HL-60/S4 treated with phorbol 12-myristate 13-acetate at 8.2 ng/mL for 4 days and 3 days (cell line): ENCODE results near the gene FAM171A1.
"Not testable (repeated sequence)": the region's sequence is repeated elsewhere in the genome, so short reads cannot be mapped to it uniquely, and the experiment has no call there.

Experiments
- in situ Hi-C: fragments of 300-500 bp; cut with MboI; formaldehyde crosslinking; loops from 2 replicates; pipeline ENCODE4 v1.15.0; 2022; ENCODE audit warnings: low sequenced_read_pairs

Gene FAM171A1

DNA sequence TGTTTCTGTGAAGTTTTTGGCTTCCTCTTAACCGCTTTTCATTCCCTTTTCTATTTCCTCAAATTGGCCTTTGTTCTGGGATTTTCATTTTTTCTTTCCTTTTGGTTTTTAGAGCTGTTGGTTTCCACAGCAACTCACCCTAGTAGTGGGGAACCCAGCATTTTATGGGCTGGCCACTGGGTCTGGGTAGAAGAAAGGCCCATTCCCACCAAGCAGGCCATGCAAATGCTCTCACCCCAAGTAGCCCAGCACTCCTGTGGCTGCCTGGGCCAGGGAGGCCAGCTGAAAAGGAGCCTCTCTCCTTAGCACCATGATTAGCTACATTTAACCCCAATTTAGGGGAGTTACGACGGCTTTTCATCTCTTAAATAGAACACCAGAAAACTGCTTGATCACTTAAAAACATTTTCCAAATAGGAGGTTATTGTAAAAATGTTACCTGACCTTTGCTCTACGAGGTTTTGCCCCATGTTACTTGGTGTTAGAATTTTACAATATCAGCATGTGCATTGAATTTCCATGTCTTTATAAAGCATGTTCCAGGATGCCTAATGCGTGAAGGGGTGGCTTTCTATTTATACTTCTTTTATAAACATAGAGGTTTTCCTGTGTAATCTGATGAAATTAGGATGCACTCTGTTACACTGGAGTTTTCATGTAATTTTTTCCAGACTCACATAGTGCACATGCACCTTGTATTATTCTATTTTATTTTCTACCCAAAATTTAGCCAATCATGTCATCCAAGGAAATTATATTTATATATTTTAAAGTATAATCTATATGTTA lies 75.4 kb downstream of the FAM171A1 start:
- in situ Hi-C loops: no loop called here

DNA sequence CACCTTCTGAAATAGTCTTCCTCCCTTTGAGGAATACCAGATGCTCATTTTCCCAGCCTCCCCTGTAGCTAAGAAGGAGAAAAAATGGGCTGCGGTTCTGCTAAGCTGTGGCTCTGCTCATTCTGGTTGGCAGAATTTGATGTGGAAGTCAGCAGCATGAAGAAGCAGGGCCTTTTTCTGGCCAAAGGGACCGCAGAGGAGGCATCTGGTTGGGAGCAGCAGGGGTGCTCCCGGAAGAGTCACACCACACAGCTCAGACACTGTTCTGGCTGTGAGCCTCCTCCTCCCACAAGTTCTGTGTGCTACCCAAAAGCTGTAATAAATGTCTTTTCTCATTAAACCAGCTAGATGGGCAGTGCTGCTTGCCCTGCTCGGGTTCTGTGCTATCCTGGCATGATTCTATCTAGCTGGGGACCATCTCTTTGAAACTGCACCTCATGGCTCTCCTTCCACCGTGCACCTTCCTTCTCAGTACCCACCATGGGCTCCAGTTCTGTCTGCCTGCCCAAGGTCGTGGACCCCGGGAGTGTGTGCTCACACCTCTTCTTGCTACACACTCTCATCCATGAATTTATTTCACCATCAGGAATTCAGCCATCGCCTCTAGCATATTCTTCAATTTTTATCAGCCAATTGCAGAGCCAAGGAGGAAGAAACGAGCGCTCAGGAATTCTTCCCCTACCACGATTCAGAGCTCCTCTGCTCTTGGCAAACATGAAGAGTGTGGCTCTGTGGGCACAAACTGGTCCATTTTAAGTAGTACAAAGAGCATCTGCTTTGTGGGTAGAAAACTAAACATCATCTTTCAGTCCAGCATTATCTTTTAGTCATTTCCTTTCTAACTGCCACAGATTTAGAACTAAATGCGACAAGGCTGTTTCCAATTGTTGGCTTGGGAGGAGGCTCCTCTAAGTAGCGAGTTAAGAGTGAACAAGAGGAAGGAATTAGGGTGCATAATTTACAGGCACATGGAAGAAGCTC lies 76.9 kb downstream of the FAM171A1 start:
- in situ Hi-C loops: no loop called here

DNA sequence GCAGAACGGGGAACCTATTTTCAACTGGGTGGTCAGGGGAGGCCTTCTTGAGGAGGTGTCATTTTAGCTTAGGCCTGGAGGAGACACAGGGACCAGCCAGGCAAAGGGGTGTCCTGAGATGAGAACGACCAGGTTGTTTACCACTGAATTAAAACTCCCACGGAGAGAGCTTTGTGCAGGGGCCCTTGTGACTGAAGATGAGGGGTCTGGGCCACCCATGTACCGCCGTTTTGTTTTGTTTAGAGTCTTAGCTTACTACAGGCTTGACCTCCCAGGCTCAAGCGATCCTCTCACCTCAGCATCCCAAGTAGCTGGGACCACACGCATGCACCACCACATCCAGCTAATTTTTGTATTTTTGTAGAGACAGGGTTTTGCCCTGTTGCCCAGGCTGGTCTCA lies 80.4 kb downstream of the FAM171A1 start:
- in situ Hi-C loops: no loop called here

DNA sequence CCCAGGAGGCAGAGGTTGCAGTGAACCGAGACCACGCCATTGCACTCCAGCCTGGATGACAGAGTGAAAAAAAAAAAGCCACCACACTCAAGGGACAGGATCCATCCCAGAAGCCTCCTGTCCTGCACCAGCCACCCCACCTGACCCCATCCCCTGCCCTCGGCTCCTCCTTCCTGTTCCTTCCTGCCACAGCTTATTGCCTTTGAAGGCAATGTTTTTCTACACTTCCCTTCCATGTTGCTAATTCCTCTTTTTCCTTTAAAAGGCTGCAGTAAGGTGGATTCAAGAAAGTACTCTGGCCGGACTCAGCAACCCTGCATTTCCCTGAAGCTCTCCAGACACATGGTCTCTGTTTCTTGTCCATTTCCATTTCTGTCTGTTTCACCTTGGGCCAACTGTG lies 80.9 kb downstream of the FAM171A1 start:
- in situ Hi-C loops: no loop called here

DNA sequence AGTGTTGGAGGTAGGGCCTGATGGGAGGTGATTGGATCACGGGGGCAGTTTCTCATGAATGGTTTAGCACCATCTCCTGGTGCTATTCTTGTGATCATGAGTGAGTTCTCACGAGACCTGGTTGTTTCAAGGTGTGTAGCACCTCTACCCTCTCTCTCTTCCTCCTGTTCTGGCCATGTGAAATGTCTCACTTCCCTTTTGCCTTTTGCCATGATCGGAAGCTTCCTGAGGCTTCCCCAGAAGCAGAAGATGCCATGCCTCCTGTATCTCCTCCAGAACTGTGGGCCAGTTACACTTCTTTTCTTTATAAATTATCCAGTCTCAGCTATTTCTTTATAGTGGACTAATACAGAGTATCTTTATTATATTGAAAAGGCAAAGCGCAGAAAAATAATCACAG lies 90.1 kb downstream of the FAM171A1 start:
- in situ Hi-C loops: no loop called here

DNA sequence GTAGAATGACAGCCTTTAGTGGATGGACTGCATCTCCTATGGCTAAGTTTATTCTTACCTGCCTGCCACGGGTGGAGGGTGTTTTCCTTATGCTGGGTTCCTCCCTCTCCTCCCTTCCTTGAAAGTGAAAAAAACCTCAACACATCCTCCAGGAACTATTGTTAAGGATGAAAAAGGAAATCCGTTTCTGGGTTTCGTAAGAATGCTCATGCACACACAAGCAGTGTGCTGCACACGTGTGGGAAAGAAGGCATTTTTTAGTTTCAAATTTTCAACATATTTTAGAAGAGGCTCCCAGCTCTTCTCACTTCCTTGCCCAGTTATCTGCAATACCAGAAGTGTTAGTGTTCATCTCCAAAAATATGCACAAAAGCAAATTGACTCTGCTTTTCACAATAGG lies 90.6 kb downstream of the FAM171A1 start:
- in situ Hi-C loops: no loop called here

DNA sequence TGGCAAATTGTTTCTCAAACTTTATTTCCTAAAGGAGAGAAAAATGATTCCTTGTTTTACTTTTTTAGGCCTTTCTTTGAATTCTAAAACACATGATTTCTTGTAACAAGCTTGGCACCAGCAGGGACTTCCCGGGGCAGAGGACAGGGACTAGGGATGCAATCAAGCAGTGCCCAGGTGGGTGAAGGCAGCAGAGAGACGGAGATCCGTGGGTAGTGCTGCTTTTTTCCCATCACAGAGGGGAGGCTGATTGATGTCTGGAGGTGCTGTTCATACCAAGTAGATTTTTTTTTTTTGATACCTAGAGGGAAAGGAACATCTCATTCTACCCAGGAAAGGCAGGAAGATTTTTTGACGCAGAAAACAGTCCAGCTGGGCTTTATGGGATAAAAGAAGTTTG lies 91.9 kb downstream of the FAM171A1 start:
- in situ Hi-C loops: no loop called here

DNA sequence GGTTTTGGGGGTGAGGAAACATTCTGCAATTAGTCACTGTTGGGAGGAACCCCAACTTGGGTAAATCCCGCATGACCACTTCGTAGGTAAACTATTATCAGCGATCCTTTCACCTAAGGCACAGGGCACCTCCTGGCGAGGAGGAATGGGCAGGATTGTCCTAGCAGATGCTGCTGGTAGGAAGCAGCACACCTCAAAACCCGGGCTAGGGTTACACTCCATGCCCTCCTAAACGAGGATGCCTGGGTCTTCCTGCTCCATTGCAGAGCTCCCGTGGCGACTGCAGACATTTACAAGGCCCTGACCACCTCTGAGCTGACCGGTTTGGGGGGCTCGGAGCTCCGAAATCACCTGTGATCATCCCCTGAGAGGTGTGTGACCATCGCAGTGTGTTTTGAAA lies 92.3 kb downstream of the FAM171A1 start:
- in situ Hi-C loops: no loop called here

DNA sequence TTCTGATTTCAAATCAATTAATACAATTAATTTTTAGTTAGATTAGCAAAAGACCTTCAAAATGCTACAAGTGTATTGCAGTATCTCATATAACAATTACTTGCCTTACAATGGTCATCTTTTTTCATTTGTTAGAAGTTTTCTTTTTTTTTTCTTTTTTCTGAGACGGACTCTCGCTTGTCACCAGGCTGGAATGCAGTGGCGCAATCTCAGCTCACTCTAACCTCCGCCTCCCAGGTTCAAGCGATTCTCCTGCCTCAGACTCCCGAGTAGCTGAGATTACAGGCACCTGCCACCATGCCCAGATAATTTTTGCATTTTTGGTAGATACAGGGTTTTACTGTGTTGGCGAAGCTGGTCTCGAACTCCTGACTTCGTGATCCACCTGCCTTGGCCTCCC lies 95.0 kb downstream of the FAM171A1 start:
- in situ Hi-C loops: not testable (repeated sequence)

DNA sequence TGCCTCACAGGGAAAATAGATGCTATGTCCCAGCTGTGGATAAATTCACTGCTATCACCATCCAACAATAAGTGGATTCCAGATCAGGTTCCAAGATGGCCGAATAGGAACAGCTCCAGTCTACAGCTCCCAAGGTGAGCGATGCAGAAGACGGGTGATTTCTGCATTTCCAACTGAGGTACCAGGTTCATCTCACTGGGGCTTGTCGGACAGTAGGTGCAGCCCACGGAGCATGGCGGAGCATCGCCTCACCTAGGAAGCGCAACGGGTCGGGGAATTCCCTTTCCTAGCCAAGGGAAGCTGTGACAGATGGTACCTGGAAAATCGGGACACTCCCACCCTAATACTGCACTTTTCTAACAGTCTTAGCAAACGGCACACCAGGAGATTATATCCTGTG lies 101.3 kb downstream of the FAM171A1 start:
- in situ Hi-C loops: not testable (repeated sequence)

DNA sequence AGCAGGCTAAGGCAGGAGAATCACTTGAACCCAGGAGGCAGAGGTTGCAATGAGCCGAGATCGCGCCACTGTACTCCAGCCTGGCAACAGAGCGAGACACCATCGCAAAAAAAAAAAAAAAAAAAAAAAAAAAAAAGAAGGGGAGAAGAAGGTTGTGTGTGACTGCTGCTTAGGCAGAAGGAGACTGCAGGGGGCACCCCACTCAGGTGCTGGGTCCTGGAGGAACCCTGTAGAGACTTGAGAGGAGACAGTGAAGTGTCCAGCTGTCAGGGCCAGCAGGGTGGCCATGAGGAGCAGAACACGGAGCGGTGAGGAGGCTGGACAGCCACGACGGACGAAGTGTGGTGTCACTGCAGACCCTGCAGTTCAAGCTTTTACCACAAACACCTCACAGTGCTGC lies 103.6 kb downstream of the FAM171A1 start:
- in situ Hi-C loops: no loop called here

DNA sequence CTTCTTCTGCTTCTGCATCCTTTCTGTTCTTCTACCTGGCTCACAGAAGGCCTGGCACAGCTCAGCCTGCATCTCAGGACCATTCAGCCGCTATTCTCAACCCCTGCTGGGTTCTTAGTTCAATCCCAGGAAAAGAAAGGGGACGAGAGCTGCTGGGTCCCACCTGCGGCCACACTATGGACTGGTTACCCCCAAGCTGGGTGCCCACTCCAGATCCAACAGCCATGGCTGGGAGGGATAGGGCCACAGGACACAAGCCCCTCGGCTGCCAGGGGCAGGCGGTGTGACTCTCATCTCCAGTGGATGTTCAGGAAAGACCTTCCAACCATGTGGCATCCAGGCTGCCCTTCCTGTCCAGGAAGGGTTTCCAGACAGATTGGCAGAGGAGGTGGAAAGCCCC lies 105.0 kb downstream of the FAM171A1 start:
- in situ Hi-C loops: no loop called here

DNA sequence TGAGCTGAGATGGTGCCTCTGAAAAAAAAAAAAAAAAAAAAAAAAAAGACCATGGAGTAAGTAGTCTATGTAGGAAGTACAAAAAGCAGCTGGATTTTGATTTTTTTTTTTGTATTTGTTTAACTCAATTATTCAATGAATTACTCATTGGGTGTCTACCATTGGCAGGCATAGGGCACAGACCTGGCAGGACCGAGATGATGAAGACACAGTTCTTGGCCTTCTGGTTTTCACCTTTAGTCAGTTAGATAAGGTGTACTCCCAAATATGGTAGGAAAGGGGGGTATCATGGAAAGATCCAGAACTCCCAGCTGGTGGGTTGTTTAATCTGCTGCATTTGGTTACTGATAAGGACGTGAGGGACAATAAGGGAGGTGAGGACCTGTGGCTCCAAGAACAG lies 105.5 kb downstream of the FAM171A1 start:
- in situ Hi-C loops: no loop called here

DNA sequence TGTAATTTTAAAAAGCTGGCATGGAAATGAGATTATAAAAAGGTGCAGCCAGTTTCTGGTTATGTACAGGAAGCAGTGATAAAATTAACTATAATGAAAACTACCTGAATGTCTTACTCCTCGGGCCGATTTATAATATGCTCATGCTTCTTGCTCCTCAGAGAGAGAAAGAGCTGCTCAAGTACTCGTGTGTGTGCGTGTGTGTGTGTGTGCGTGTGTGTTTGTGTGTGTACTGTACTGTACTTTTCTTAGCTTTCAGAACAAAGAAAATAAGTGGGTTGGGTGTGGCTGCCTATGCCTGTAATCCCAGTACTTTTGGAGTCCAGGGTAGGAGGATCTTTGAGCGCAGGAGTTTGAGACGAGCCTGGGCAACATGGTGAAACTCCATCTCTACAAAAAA lies 106.0 kb downstream of the FAM171A1 start:
- in situ Hi-C loops: no loop called here

DNA sequence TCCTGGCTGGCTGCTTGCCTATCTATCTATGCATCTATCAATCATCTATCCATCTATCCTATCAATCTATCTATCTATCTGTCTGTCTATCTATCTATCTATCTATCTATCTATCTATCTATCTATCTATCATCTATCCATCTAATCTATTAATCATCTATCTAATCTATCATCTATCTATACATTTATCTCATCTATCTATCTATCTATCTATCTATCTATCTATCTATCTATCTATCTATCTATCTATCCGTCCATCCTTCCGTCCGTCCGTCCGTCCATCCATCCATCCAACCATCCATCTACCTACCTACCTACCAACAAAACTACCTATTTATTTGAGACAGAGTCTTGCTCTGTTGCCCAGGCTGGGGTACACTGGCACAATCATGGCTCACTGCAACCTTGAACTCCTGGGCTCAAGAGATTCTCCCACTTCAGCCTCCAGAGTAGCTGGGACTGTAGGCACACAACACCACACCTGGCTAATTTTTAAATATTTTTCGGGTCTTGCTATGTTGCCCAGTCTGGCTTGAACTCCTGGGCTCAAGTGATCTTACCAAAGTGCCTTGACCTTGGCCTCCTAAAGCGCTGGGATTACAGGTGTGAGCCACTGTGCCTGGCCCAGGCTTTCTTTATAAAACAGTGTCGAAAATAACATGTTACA lies 107.3 kb downstream of the FAM171A1 start:
- in situ Hi-C loops: no loop called here

DNA sequence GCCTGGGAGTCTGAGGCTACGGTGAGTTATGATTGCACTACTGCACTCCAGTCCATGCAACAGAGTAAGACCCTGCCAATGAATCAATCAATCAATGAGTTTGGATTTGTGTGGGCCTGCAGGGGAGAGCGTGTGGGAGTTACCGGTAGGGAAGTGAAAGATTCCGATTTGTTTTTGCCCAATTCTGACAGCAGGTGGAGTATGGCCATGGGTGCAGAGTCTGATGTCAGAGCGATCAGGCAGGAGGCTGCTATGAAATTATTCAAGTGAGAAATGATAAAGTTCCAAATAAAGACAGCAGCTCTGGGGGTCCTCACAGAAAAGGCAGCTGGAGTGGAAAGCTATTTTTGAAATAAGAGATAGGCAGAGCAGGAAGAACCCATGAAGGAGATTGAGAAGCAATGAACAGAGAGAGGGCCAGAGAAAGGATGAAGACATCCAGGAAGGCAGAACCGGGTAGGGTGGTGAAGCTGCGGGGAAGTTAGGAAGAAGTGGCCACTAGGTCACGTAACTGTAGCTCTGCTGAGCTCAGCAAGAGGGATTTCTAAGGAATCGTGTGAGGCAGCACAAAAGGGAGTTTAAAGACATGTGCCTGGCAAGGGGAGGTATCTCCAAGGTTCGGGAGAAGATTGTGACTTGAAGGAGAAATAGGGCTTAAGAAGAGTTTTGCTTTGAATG lies 108.9 kb downstream of the FAM171A1 start:
- in situ Hi-C loops: no loop called here

DNA sequence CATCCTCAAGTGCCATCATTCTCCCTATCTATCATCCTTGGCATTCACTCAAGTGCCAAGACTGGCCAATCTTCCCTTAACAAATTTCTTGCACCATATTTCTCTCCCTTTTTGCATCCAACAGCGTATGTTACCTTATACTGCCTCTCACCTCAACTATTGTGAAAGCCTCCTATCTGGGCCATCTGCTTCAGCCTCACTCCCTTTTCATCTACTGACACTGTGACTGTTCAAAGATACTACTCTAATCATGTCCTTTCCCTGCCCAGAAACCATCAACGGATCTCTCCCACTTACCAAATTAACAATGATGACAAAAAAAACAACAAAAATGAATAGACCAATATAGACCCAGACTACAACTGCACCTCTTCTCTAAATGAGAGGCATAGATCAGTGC lies 112.0 kb downstream of the FAM171A1 start:
- in situ Hi-C loops: no loop called here

DNA sequence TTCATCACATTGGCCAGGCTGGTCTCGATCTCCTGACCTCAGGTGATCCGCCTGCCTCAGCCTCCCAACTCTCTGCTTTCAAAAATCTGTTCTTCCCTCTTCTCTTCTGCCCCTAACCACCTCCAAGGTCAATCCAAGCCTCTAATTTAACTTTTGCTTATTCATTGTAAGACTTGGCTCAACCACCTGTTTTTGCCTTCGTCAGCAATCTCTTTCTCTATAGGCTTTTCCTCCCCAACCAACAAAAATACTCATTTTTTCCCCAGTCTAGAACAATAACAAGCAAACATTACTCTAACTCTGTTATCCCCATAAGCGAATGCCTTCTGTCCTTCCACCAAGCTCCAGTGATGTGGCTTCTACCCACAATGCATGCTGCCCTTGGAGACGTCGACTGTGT lies 112.8 kb downstream of the FAM171A1 start:
- in situ Hi-C loops: no loop called here

DNA sequence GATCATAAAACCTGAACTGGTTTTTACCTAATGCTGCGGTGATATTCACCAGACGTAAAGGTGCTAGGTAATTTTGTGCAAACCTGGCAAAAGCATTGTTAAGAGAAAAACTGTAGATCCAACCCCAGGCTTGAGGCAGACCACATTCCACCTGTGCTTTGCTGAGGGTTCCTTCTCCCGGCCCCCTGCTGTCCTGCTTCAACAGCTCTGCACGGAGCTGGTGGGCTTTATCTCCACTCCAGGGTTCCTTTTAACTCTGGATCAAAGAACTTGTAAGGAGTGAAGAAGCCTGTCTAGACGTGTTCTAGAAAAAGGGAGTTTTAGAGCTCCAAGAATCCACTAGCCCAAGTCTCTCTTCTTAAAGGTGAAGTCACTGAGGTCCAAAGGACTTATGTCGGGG lies 115.1 kb downstream of the FAM171A1 start:
- in situ Hi-C loops: no loop called here

DNA sequence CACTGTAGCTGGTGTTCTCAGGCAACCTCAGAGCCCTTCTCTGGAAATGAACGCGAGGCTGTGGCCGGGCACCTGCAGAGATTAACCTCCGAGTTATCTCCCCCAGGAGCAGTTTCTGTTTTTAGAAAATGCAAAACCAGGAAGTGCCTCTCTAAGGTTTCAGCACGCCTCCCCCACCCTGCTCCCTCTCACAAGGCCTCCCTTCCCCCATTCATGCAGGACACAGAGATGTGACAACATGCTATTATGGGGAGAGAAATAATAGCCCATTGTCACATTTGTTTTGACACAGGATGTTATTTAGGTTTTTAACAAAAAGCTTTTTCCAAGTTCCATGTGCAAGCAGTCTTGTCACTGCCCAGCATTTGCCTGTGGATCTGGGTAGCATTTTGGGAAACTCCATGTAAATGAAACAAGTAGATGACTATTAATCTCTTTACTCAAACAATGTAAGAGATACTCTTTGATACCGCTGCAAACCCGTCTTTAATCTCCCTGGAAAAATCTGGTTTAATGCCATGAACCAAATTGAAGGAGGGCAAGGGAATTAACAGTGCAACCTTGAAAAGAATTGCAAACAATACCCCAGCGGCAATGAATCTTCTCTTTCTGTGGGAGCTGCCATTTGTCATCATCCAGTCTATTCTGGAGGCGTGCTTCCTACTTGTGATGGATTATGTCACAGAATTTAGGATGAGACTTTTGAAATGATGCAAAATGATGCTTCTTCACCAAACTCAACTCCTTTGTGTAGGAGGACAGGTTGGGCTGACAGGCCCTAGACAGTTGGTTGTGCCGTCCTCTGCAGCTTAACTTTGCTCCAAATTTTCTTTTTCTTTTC lies 116.1 kb downstream of the FAM171A1 start:
- in situ Hi-C loops: no loop called here
